Measurements from ENCODE around the gene JPT1. TPM values are rescaled to one million over a fixed set of nuclear protein-coding genes. Genes with fewer than 3 reads are reported as not detected.

Gene JPT1
- total RNA-seq, 1 donor from 2014 or later, result 72.9 TPM

DNA sequence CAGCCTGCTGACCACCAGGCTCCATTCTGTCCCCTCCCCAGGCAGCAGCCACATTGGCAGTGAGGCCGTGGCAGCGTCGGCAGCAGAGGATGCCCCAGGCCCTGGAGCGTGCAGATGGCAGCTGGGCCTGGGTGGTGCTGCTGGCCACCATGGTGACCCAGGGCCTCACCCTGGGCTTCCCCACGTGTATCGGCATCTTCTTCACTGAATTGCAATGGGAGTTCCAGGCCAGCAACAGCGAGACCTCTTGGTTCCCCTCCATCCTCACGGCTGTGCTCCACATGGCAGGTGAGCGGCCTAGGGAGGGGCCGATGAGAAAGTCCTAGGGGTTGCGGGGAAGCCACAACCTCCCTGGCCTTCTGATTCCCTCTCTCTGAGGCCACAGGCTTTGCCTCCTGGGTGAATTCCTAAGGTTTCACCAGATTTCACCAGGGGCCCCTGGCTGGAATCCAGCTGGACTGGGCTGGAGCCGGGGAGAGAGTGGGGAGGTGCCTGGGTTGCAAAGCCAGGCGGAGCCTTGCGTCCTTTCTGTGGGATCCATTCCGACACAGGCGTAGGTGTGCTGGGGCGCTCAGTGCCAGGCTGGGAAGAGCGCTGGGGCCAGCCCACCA, 60.7 kb downstream of the JPT1 start:
- CTCF ChIA-PET, result no interaction called here
- Mint-ChIP-seq H3K36me3 (ENCODE audit: low read depth) (no peaks in the 10 kb centered on the region), H3K9me3 (no peaks in the 10 kb centered on the region), H3K4me1 (peaks cover 9% of the 10 kb centered on the region), H3K27ac (no peak overlapping the region), H3K27me3 (no peaks in the 10 kb centered on the region), H3K4me3 (no peak overlapping the region)
- TF ChIP-seq, protein P1, sequence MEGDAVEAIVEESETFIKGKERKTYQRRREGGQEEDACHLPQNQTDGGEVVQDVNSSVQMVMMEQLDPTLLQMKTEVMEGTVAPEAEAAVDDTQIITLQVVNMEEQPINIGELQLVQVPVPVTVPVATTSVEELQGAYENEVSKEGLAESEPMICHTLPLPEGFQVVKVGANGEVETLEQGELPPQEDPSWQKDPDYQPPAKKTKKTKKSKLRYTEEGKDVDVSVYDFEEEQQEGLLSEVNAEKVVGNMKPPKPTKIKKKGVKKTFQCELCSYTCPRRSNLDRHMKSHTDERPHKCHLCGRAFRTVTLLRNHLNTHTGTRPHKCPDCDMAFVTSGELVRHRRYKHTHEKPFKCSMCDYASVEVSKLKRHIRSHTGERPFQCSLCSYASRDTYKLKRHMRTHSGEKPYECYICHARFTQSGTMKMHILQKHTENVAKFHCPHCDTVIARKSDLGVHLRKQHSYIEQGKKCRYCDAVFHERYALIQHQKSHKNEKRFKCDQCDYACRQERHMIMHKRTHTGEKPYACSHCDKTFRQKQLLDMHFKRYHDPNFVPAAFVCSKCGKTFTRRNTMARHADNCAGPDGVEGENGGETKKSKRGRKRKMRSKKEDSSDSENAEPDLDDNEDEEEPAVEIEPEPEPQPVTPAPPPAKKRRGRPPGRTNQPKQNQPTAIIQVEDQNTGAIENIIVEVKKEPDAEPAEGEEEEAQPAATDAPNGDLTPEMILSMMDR (IDR thresholded peaks at IDR 0.05), result no peak
- POLR2A ChIA-PET, result no interaction called here
- intact Hi-C loops (cut with micrococcal nuclease), result no loop called here
- no peak for ATAC-seq (ENCODE audit: low read depth)
- DNase-seq, result no peak

DNA sequence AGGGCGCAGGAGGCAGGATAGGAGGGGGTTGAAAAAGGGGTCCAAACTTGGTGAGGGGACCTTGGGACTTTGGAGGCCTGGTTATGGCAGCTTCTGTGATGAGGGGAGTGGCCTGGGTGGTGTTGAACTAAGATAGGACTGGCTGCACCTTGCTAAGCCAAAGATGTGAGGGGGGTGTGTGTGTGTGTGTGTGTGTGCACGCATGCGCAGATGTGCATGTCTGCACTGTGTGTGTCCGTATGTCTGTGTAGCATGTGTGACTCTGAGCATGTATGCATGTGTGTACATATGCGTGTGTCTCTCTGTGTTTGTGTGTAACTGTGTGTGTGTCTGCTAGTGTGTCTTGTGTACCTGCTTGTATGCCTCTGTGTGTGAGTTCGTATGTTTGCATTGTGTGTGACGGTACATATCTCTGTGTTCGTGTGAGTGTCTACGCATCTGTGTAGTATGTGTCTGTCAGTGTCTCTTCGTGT, 62.4 kb downstream of the JPT1 start:
- POLR2A ChIA-PET, result interaction anchor here (0.7 kb wide), 1 partner anchor 105 kb away, joined by 6 read pairs; the partner anchor contains the start of gene CDR2L
- H3K27me3 Mint-ChIP-seq, result no peaks in the 10 kb centered on the region
- DNase-seq (no peak), ATAC-seq (ENCODE audit: low read depth) (no peak)
- H3K4me1 Mint-ChIP-seq, result peaks cover 20% of the 10 kb centered on the region
- H3K4me3 Mint-ChIP-seq, result no peak overlapping the region
- no peak overlapping the region for H3K27ac Mint-ChIP-seq
- intact Hi-C loops (cut with micrococcal nuclease), result no loop called here
- CTCF ChIA-PET, result no interaction called here
- TF ChIP-seq, protein P1 (IDR thresholded peaks at IDR 0.05), result no peak
- H3K9me3 Mint-ChIP-seq, result no peaks in the 10 kb centered on the region
- H3K36me3 Mint-ChIP-seq (ENCODE audit: low read depth), result no peaks in the 10 kb centered on the region

DNA sequence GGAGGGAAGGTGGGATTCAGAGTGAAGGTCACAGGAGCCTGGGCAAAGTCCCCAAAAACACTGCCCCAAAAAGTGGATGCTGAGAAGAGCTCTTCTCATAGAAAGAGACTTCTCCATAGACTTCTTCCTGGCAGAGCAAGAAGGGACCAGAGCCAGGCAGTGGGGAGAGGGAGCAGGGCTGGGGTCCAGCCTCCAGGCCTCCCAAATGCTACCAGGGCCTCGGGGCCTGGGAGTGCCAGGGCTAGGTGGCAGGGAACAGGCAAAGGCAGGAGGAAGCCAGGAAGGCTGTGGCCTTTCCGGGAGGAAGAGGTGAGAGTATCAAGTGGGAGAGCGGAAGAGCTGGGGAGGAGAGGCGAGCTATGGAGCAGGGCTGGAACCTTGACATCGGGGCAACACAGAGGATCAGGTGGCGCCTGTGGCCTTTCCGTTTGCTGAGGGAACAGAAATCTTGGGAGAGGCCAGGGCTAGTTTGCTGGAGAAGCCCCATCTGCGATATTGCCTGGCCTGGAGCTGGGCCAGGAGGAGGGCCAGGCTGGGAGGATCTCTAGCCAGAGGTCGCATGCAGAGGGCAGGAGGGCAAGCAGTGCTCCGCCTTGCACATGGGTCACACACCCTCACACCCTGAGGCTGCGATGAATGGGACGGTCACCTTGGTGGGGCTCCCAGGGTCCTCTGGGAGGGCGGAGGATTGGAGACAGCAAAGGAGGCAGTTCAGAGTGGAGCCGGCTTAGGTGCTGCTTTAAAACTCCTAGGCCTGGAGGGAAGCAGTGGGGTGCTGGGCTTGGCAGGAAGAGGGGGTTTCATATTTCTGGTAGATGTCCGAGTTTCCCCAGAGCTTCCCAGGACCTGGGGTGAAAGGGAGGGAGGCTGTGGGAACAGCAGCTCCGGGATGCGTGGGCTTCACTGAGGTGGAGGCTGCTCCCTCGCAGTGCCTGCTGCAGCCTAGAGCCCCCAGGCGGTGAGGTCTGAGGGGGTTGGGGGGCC, 63.1 kb downstream of the JPT1 start:
- ChIA-PET POLR2A (no interaction called here), CTCF (interaction anchor here (1.0 kb wide), 1 partner anchor 111 kb away, joined by 5 read pairs; no protein-coding TSS in a partner anchor)
- Mint-ChIP-seq H3K27me3 (no peaks in the 10 kb centered on the region), H3K27ac (no peak overlapping the region), H3K4me1 (peaks cover 24% of the 10 kb centered on the region), H3K9me3 (no peaks in the 10 kb centered on the region), H3K4me3 (no peak overlapping the region), H3K36me3 (ENCODE audit: low read depth) (no peaks in the 10 kb centered on the region)
- ATAC-seq (ENCODE audit: low read depth) (no peak), DNase-seq (no peak)
- TF ChIP-seq, protein P1 (IDR thresholded peaks at IDR 0.05), result no peak
- intact Hi-C loops (cut with micrococcal nuclease), result no loop called here

DNA sequence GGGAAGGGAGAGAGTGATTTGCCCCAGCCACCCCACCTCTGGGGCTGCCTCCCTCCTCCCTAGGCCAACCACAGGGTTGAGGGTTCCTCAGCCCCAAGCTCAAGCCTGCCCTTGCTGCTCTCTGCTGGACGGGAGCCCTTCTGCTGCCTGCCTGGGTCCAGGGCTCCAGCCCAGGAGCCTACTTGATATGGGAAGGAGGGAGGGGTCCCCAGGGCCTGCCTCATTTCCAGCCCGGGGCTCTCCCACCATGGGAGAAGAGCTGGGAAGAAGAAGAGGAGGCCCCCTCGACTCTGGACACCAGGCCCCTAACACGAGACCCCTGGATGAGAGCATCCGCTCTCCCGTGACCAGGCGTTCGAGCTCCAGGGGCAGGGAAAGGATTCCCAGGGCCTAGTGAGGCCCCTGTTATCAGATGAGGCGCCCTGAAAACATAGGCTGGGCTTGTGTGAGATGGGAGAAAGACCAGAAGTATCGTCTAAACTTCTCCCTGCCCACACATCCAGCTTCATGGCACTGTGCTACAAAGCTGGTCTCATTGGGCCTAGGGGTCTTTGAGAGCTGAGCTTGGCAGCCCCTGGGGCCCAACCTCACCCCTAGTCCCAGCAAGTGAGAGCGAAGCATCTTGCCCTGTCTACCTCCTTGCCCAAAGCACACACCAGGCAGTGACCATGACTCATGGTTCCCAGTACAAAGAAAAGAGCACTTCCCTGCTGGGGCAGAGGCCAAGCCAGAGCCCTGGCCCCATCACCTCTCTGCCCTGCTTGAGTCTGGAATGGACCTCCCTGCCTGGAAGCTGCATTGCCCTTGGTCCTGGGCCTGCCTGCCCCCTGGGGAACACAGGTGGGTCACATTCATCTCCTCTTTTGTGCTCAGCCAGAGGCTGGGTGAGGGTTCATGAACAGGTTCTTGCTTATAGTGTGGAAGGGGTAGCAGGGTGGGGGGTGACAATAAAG, 65.6 kb downstream of the JPT1 start:
- Mint-ChIP-seq H3K36me3 (ENCODE audit: low read depth) (no peaks in the 10 kb centered on the region), H3K27ac (no peak overlapping the region), H3K4me3 (peak overlapping the region; percentile 82), H3K27me3 (no peaks in the 10 kb centered on the region), H3K4me1 (peaks cover 22% of the 10 kb centered on the region), H3K9me3 (no peaks in the 10 kb centered on the region)
- no peak for DNase-seq
- ATAC-seq (ENCODE audit: low read depth), result no peak
- TF ChIP-seq, protein P1 (IDR thresholded peaks at IDR 0.05), result no peak
- ChIA-PET POLR2A (interaction anchor here (0.6 to 2.1 kb wide), 6 partner anchors 10 to 313 kb away, joined by 3 to 15 read pairs (median 4); partner anchors contain the start of genes ATP5PD and KCTD2), CTCF (interaction anchor here (1.7 kb wide), 2 partner anchors 83 to 127 kb away, joined by 3 to 4 read pairs; no protein-coding TSS in a partner anchor)
- intact Hi-C loops (cut with micrococcal nuclease), result no loop called here

Measured in activated B cell treated with CpG ODN at 0.5 μM for 24 hours (primary cell).